GM12892 (cell line): Measurements from ENCODE around the gene RBM34.

ENCODE experiments used
- POLR2A ChIP-seq: IDR thresholded peaks from 2 replicates; pipeline ENCODE4 v1.6.1; 2011; ENCODE audit warnings: low read depth, low read length, control low read depth
- POLR2AphosphoS5 ChIP-seq: IDR thresholded peaks from 2 replicates; pipeline ENCODE4 v1.6.1; 2011; ENCODE audit warnings: low read depth, low read length, control low read depth
- TAF1 ChIP-seq: IDR thresholded peaks from 2 replicates; pipeline ENCODE4 v1.6.1; 2011; ENCODE audit warnings: low read depth, mild to moderate bottlenecking, control low read depth, low read length, borderline replicate concordance

- no peak for TF ChIP-seq POLR2AphosphoS5
- no peak for TF ChIP-seq TAF1
- no peak for TF ChIP-seq POLR2A
Measured at GRCh38 chr1:235088430-235088829, 72.6 kb downstream of the RBM34 start.
